HL-60 (cell line): ENCODE results near the gene TCTN1.

Source experiments
- DNase-seq, 2 experiments: peaks; one replicate each; pipeline ENCODE4 v3.0.0-alpha.2; 2010 to 2020; ENCODE audit warnings: low read depth in 1 of 2, low spot score in 1 of 2
- H3K27ac ChIP-seq: fragments of 250-450 bp; sonication (Bioruptor Pico); replicated peaks from 2 replicates; pipeline ENCODE4 v1.5.1; 2020; ENCODE audit warnings: mild to moderate bottlenecking, moderate library complexity
- H3K27me3 ChIP-seq: fragments of 250-450 bp; sonication (Bioruptor Pico); 2 replicates; pipeline ENCODE4 v1.5.1; 2021; ENCODE audit warnings: mild to moderate bottlenecking, moderate library complexity; ENCODE audit not compliant: insufficient read depth, poor library complexity, severe bottlenecking
- H3K4me3 ChIP-seq: replicated peaks from 2 replicates; pipeline ENCODE4 v1.5.1; 2011; ENCODE audit warnings: mild to moderate bottlenecking, control low read depth, low read length; ENCODE audit not compliant: insufficient read depth
- GABPA ChIP-seq: IDR thresholded peaks from 2 replicates; pipeline ENCODE4 v1.6.1; 2012; ENCODE audit warnings: low read depth
- POLR2AphosphoS5 ChIP-seq: IDR thresholded peaks from 2 replicates; pipeline ENCODE4 v1.6.1; 2012; ENCODE audit warnings: low read depth
- SPI1 ChIP-seq: IDR thresholded peaks from 2 replicates; pipeline ENCODE4 v1.6.1; 2012; ENCODE audit warnings: low read depth, mild to moderate bottlenecking, borderline replicate concordance
- TF ChIP-seq, protein P1 (sequence below): IDR thresholded peaks from 2 replicates; pipeline ENCODE4 v1.6.1; 2012; ENCODE audit warnings: low read depth; ENCODE audit not compliant: insufficient replicate concordance
- TF ChIP-seq, protein P2 (sequence below): IDR thresholded peaks from one replicate; pipeline ENCODE4 v1.5.1; 2011; ENCODE audit warnings: low read length, control low read depth, inconsistent platforms; ENCODE audit not compliant: insufficient read depth

TCTN1 gene

DNA sequence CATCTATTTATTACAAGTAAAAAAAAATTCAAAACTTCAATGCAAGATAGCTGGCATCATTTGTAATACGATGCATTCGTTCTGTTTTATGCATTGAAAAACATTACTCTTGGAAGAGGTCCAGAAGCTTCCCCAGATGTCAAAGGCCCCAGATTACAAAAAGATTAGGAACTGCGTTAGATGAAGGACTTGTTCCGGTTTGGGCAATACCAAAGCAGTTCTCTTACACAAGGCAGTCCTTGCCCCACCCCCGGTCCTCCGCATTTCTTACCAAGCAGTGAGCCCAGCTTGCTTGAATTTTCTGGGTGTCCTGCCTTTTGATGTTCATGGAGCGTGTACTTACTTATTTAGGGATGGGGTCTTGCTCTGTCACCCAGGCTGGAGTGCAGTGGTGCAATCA lies 79.8 kb downstream of the TCTN1 start:
- no peak overlapping the region for H3K4me3 ChIP-seq
- H3K27me3 ChIP-seq, result no peaks in the 10 kb centered on the region
- peak overlapping the region; percentile 68 for H3K27ac ChIP-seq
- peak; percentile 50 for TF ChIP-seq GABPA
- TF ChIP-seq, protein P1, sequence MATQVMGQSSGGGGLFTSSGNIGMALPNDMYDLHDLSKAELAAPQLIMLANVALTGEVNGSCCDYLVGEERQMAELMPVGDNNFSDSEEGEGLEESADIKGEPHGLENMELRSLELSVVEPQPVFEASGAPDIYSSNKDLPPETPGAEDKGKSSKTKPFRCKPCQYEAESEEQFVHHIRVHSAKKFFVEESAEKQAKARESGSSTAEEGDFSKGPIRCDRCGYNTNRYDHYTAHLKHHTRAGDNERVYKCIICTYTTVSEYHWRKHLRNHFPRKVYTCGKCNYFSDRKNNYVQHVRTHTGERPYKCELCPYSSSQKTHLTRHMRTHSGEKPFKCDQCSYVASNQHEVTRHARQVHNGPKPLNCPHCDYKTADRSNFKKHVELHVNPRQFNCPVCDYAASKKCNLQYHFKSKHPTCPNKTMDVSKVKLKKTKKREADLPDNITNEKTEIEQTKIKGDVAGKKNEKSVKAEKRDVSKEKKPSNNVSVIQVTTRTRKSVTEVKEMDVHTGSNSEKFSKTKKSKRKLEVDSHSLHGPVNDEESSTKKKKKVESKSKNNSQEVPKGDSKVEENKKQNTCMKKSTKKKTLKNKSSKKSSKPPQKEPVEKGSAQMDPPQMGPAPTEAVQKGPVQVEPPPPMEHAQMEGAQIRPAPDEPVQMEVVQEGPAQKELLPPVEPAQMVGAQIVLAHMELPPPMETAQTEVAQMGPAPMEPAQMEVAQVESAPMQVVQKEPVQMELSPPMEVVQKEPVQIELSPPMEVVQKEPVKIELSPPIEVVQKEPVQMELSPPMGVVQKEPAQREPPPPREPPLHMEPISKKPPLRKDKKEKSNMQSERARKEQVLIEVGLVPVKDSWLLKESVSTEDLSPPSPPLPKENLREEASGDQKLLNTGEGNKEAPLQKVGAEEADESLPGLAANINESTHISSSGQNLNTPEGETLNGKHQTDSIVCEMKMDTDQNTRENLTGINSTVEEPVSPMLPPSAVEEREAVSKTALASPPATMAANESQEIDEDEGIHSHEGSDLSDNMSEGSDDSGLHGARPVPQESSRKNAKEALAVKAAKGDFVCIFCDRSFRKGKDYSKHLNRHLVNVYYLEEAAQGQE, result no peak
- TF ChIP-seq, protein P2, sequence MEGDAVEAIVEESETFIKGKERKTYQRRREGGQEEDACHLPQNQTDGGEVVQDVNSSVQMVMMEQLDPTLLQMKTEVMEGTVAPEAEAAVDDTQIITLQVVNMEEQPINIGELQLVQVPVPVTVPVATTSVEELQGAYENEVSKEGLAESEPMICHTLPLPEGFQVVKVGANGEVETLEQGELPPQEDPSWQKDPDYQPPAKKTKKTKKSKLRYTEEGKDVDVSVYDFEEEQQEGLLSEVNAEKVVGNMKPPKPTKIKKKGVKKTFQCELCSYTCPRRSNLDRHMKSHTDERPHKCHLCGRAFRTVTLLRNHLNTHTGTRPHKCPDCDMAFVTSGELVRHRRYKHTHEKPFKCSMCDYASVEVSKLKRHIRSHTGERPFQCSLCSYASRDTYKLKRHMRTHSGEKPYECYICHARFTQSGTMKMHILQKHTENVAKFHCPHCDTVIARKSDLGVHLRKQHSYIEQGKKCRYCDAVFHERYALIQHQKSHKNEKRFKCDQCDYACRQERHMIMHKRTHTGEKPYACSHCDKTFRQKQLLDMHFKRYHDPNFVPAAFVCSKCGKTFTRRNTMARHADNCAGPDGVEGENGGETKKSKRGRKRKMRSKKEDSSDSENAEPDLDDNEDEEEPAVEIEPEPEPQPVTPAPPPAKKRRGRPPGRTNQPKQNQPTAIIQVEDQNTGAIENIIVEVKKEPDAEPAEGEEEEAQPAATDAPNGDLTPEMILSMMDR, result no peak
- peak; percentile 85 for TF ChIP-seq POLR2AphosphoS5
- TF ChIP-seq SPI1, result peak; percentile 42; the same call in 1 of the 2 replicates
- peak; percentile 90 to 95 for DNase-seq

DNA sequence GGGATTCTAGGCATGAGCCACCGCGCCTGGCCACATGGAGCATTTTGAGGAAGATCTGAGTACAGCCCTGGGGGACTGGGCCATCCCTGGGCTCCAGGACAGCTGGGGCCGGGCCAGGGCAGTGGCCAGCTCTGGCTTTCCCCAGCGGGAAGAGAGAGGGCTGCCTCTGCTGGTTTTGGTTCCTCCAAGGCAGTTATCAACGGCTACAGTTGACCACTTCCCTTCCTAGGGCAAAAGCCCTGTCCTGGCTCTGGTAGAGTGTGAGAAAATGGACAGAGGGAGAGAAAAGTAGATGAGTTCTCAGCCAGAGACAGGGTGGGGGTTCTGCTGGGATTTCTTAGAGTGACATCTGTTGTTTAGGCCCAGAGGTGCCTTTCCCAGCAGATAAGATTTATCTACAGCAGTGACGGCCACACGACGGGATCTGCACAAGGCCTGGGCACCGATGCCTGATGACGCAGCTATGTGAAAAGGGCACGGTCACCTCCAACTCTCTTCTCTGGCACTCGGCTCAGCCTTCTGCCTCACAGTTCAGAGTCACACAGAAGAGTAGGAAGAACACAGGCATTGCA lies 80.5 kb downstream of the TCTN1 start:
- DNase-seq, result peak in 1 of 2 experiments; percentile 59
- Histone ChIP-seq H3K27me3 (no peaks in the 10 kb centered on the region), H3K27ac (peak overlapping the region; percentile 68), H3K4me3 (no peak overlapping the region)
- TF ChIP-seq, protein P2, result no peak
- no peak for TF ChIP-seq POLR2AphosphoS5
- TF ChIP-seq SPI1, result peak; percentile 68; the same call in 1 of the 2 replicates

DNA sequence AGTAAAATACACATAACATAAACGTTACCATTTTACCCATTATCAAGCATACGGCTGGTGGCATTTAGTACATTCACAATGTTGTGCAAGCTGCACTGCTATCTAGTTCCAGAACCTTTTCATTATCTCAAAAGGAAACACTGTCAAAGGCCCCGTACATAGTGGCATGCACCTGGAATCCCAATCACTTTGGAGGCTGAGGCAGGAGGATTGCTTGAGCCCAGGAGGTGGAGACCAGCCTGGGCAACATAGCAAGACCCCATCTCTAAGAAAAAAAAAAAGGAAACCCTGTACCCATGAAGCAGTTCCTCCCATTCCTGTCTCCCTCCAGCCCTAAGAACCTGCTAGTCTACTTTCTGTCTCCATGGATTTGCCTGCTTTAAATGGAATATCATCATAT lies 82.4 kb downstream of the TCTN1 start:
- DNase-seq, result no peak
- Histone ChIP-seq H3K27me3 (no peaks in the 10 kb centered on the region), H3K4me3 (no peak overlapping the region), H3K27ac (no peak overlapping the region)
- TF ChIP-seq SPI1, result no peak
- no peak for TF ChIP-seq POLR2AphosphoS5
- TF ChIP-seq, protein P1, result no peak
- TF ChIP-seq, protein P2, result no peak
- TF ChIP-seq GABPA, result no peak

DNA sequence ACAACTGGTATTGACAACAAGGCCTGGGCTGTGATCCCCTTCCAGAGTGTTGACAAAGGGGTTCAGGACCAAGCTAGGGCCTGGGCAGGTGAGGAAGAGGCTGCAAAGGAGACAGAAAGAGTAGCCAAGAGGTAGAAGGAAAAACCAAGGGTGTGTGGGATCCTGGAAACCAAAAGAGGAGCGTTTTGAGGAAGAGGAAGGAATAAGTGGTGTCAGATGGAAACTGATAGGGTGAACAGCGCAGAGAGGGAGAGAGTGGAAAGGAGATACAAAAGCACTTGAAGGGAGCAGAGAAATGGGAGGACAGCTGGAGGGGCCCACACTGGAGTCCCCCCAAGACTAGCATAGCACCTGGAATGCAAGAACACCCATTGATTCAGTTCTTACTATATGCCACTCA lies 83.3 kb downstream of the TCTN1 start:
- no peak for DNase-seq
- H3K4me3 ChIP-seq, result no peak overlapping the region
- H3K27me3 ChIP-seq, result no peaks in the 10 kb centered on the region
- TF ChIP-seq SPI1, result peak; percentile 6; the same call in 1 of the 2 replicates
- TF ChIP-seq, protein P2, result no peak
- TF ChIP-seq, protein P1, result no peak
- H3K27ac ChIP-seq, result no peak overlapping the region
